HFFc6 (cell line): ENCODE data around the gene CALHM3. TPM values are rescaled to one million over a fixed set of nuclear protein-coding genes. Genes with fewer than 3 reads are reported as not detected.

ENCODE experiments used
- DNase-seq: peaks from one replicate; pipeline ENCODE4 v3.0.0-alpha.2; 2018
- H3K27ac Mint-ChIP-seq: 2 replicates; pipeline ENCODE4 v1.8.0; 2020; ENCODE audit warnings: mild to moderate bottlenecking, mixed read lengths
- H3K27me3 Mint-ChIP-seq: 2 replicates; pipeline ENCODE4 v1.8.0; 2021; ENCODE audit warnings: mild to moderate bottlenecking, moderate library complexity, mixed read lengths; ENCODE audit not compliant: insufficient read depth
- H3K36me3 Mint-ChIP-seq: 2 replicates; pipeline ENCODE4 v1.8.0; 2021; ENCODE audit warnings: low read depth, mixed read lengths
- H3K4me1 Mint-ChIP-seq: 2 replicates; pipeline ENCODE4 v1.8.0; 2020; ENCODE audit warnings: low read depth, mixed read lengths
- H3K4me3 Mint-ChIP-seq: 2 replicates; pipeline ENCODE4 v1.8.0; 2020; ENCODE audit warnings: mild to moderate bottlenecking, moderate library complexity, mixed read lengths
- H3K9me3 Mint-ChIP-seq: 2 replicates; pipeline ENCODE4 v1.8.0; 2020; ENCODE audit warnings: mild to moderate bottlenecking, mixed read lengths
- total RNA-seq, 6 experiments: library from RNA; stranded (reverse); fragmentation: NEBNext Ultra II Directional; extraction: Animal tissue kit (Norgen Biotek cat#: 25700); gene quantifications; 2 replicates in 1 of 6; 3 replicates in 5 of 6; pipeline ENCODE4 v1.2.3, GENCODE V29; 2021
- TF ChIP-seq, protein P1 (sequence below): fragments of 200-600 bp; sonication (generic); IDR thresholded peaks from 2 replicates; pipeline ENCODE4 v1.5.0; 2021; ENCODE audit warnings: antibody characterized with exemption, mild to moderate bottlenecking

CALHM3 gene
- total RNA-seq, 6 experiments from 2014 or later: 0.09 TPM; not detected in 5

DNA sequence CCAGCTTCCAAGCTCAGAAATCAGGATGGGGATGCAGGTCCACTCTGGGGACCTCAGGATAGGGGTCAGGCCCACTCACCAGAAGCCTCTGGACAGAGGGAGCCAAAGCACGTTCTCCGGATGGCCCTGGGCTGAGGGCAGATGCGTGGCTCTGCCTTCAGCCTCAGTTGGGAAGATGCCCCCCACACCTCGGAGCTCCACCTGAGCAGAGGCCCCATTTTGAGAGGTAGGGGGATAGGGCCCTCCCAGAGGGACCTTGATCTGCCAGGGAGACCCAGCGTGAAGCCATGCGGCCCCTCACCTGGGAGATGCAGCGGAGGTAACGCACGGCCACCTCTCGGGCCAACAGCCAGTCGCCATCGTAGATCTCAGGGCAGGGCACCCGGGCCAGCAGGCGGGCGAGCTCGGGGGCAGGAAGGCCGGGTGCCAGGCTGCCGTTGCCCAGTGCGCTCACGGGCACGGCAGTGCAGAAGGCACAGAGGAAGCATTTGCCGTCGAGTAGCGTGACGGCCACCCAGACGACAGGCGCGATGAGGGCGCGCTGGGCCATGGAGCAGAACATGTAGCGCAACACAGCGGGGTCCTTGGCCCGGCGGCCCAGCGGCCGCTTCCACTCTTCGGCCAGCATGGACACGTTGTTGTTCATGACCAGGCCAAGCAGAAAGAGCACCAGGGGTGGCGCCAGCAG is 21.0 kb downstream of the CALHM3 start:
- TF ChIP-seq, protein P1, sequence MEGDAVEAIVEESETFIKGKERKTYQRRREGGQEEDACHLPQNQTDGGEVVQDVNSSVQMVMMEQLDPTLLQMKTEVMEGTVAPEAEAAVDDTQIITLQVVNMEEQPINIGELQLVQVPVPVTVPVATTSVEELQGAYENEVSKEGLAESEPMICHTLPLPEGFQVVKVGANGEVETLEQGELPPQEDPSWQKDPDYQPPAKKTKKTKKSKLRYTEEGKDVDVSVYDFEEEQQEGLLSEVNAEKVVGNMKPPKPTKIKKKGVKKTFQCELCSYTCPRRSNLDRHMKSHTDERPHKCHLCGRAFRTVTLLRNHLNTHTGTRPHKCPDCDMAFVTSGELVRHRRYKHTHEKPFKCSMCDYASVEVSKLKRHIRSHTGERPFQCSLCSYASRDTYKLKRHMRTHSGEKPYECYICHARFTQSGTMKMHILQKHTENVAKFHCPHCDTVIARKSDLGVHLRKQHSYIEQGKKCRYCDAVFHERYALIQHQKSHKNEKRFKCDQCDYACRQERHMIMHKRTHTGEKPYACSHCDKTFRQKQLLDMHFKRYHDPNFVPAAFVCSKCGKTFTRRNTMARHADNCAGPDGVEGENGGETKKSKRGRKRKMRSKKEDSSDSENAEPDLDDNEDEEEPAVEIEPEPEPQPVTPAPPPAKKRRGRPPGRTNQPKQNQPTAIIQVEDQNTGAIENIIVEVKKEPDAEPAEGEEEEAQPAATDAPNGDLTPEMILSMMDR: no peak
- peaks cover 1% of the 10 kb centered on the region; the same call in 1 of the 2 replicates for H3K27me3 Mint-ChIP-seq
- H3K27ac Mint-ChIP-seq: no peak overlapping the region
- no peaks in the 10 kb centered on the region for H3K9me3 Mint-ChIP-seq
- no peak overlapping the region for H3K4me3 Mint-ChIP-seq
- no peaks in the 10 kb centered on the region for H3K36me3 Mint-ChIP-seq
- DNase-seq: no peak
- peaks cover 9% of the 10 kb centered on the region for H3K4me1 Mint-ChIP-seq

DNA sequence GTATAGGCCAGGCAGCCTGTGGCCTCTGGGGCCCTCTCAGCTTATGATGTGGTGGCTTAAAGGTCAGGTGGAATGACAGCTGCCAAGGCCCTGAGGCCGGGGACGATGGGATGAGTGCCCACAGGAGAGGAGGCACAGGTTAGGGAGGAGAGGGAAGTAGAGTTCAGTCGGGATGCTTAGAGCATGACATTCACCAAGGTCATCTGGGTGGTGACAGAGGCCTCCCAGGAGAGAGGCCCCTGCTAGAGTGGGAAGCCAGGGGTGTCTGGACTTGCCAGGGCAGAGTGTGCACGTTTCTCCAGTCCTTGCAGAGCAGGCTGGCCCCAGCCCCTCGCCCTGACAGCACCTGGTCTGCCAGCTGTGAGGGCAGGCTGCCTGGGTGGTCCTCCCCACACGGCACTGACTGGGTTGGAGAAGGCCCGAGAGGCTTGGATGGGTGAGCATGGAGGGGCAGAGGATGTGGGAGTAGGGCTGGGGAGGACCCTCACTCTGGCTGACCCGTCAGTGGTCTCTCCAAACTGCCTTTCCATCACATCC is 21.8 kb downstream of the CALHM3 start:
- DNase-seq: no peak
- Mint-ChIP-seq H3K27me3 (peaks cover 1% of the 10 kb centered on the region; the same call in 1 of the 2 replicates), H3K36me3 (no peaks in the 10 kb centered on the region), H3K4me1 (peaks cover 15% of the 10 kb centered on the region), H3K27ac (no peak overlapping the region; the same call in 1 of the 2 replicates), H3K4me3 (no peak overlapping the region), H3K9me3 (no peaks in the 10 kb centered on the region)
- TF ChIP-seq, protein P1: no peak

DNA sequence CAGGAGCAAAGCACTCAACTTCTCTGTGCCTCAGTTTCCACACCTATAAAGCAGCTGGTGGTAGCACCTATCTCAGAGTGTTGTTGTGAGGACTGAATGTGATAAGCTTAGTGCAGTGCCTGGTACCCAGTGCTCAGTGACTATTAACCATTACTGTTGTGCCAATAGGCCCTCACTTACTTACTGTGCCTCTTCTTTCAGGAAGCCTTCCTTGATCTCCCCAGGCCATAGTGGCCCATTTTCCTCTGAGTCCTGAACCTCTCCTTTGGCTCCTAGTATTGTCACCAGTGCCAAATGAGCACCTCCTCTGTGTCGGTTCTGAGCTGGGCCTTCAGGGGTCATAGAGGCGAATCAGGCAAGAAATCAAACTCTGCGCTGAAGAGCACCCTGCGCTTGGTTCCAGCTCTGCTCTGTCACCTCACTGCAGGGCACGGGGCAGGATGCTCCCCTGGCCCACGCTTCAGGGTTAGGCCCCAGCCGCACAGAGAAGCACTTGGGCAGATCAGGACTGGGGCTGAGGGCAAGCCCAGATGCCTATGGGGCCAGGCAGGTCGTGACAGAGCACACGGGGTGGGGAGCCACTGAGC is 22.9 kb downstream of the CALHM3 start:
- DNase-seq: no peak
- H3K9me3 Mint-ChIP-seq: no peaks in the 10 kb centered on the region
- H3K27ac Mint-ChIP-seq: no peak overlapping the region
- no peaks in the 10 kb centered on the region for H3K36me3 Mint-ChIP-seq
- peaks cover 1% of the 10 kb centered on the region; the same call in 1 of the 2 replicates for H3K27me3 Mint-ChIP-seq
- H3K4me1 Mint-ChIP-seq: peaks cover 18% of the 10 kb centered on the region
- H3K4me3 Mint-ChIP-seq: no peak overlapping the region
- TF ChIP-seq, protein P1: no peak

DNA sequence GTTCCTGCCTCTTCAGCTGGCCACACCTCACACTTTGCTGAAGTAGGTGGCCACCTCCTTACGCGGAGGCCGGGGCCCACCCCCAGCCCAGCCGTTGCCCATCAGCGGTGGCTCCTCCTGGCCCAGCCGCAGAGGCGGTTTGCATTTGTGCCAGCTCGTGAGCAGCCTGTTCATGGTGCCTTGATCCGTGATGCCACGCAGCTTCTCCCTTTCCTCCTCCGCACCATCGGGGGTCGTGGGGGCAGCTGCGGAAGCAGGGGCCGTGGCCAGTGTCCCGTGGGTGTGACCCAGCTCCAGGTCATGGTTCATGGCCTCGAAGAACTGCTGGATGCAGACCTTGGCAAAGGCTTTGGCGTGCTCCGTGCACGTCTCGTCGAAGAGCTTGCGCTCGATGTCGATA is 23.8 kb downstream of the CALHM3 start:
- Mint-ChIP-seq H3K4me3 (no peak overlapping the region), H3K27ac (no peak overlapping the region), H3K9me3 (no peaks in the 10 kb centered on the region), H3K27me3 (peaks cover 1% of the 10 kb centered on the region; the same call in 1 of the 2 replicates), H3K36me3 (peaks cover 5% of the 10 kb centered on the region; the same call in 1 of the 2 replicates), H3K4me1 (peaks cover 27% of the 10 kb centered on the region)
- DNase-seq: no peak
- TF ChIP-seq, protein P1: no peak

DNA sequence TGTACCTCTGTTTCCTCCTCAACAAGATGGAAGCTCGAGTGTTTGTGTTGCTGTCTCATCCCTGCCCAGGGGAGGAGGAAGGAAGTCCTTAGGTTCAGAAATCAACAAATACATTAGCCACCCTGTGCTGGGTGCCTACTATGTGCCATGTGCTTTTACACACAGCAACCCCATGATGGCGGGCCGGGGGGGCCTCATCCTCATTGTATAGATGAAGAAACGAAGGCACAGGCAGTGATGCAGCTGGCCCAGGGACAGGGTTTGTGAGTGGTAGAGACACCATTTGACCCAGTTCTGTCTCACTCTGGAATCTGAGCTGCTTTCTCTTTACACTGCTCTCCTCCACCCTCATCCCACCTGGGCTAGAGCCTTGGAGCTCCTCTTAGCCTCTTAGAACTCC is 25.0 kb downstream of the CALHM3 start:
- peaks cover 17% of the 10 kb centered on the region for H3K36me3 Mint-ChIP-seq
- H3K27ac Mint-ChIP-seq: no peak overlapping the region
- H3K9me3 Mint-ChIP-seq: no peaks in the 10 kb centered on the region
- H3K4me1 Mint-ChIP-seq: peaks cover 39% of the 10 kb centered on the region
- no peak for DNase-seq
- TF ChIP-seq, protein P1: no peak
- H3K4me3 Mint-ChIP-seq: no peak overlapping the region
- H3K27me3 Mint-ChIP-seq: no peaks in the 10 kb centered on the region; the same call in 1 of the 2 replicates
